Measurements from ENCODE around the gene HEBP2. TPM values are rescaled to one million over a fixed set of nuclear protein-coding genes. Genes with fewer than 3 reads are reported as not detected.
"Not testable (repeated sequence)": the region's sequence is repeated elsewhere in the genome, so short reads cannot be mapped to it uniquely, and the experiment has no call there.

HEBP2 gene
- total RNA-seq = 10 to 100 TPM; 37.0 to 80.0 (median 58.0) TPM

GRCh38 chr6:138403801-138404665 is at the start of gene HEBP2:
TSS of gene HEBP2 (plus strand) at chr6:138404223. CDS start at chr6:138404496, 273 bp downstream.
- intact Hi-C loops (cut with DNase I) = loop anchor here (5.0 kb wide), 1 partner anchor 287 kb away; no protein-coding TSS in a partner anchor
- peaks cover 5 to 10% of the 10 kb centered on the region in 2 donors for H3K4me1 ChIP-seq
- 0% methylated on average over 11 to 23 of the region's 92 CpGs for WGBS, 2 donors
- peaks cover 23 to 30% of the 10 kb centered on the region in 2 donors for H3K36me3 ChIP-seq
- peak; percentile 99 for DNase-seq
- H3K4me3 ChIP-seq (replicated peaks in 1 of 3) = peak within 1 kb of the TSS; percentile 56 to 80 (median 71)
- no peaks in the 10 kb centered on the region for H3K9me3 ChIP-seq
- TF ChIP-seq CTCF (IDR thresholded peaks at IDR 0.05) (peak in 5 of 6 experiments; percentile 14 to 81 (median 54)), POLR2A (IDR thresholded peaks at IDR 0.05) (peak in 1 of 2 donors; percentile 94)
- H3K27ac ChIP-seq = peak within 1 kb of the TSS; percentile 84 to 94 (median 85)
- no peaks in the 10 kb centered on the region for H3K27me3 ChIP-seq

- 94 to 96% methylated on average over 1 of the region's 1 CpG for WGBS, 2 donors
- no peaks in the 10 kb centered on the region for H3K36me3 ChIP-seq
- TF ChIP-seq CTCF (IDR thresholded peaks at IDR 0.05) (no peak), POLR2A (IDR thresholded peaks at IDR 0.05) (no peak)
- no peak for DNase-seq
- no peak overlapping the region for H3K27ac ChIP-seq
- intact Hi-C loops (cut with DNase I) = no loop called here
- H3K9me3 ChIP-seq = no peaks in the 10 kb centered on the region
- H3K27me3 ChIP-seq = no peaks in the 10 kb centered on the region
- H3K4me3 ChIP-seq (replicated peaks in 1 of 3) = no peak overlapping the region
- H3K4me1 ChIP-seq = no peaks in the 10 kb centered on the region
Measured at GRCh38 chr6:138357928-138358327, 46.1 kb upstream of the HEBP2 start.

- H3K36me3 ChIP-seq; H3K4me1 ChIP-seq; H3K27ac ChIP-seq; intact Hi-C loops (cut with DNase I); DNase-seq; H3K27me3 ChIP-seq; H3K9me3 ChIP-seq; H3K4me3 ChIP-seq (replicated peaks in 1 of 3): not testable (repeated sequence)
- 94 to 95% methylated on average over 8 of the region's 8 CpGs for WGBS, 2 donors
Measured at GRCh38 chr6:138368684-138369083, 35.3 kb upstream of the HEBP2 start.

- no peaks in the 10 kb centered on the region for H3K27me3 ChIP-seq
- H3K4me1 ChIP-seq = no peaks in the 10 kb centered on the region
- 84 to 85% methylated on average over 9 of the region's 9 CpGs for WGBS, 2 donors
- TF ChIP-seq POLR2A (IDR thresholded peaks at IDR 0.05) (no peak), CTCF (IDR thresholded peaks at IDR 0.05) (no peak)
- no peak overlapping the region for H3K27ac ChIP-seq
- H3K4me3 ChIP-seq (replicated peaks in 1 of 3) = no peak overlapping the region
- no peaks in the 10 kb centered on the region for H3K9me3 ChIP-seq
- no peak for DNase-seq
- no peaks in the 10 kb centered on the region for H3K36me3 ChIP-seq
- intact Hi-C loops (cut with DNase I) = no loop called here
Measured at GRCh38 chr6:138370631-138371451, 33.2 kb upstream of the HEBP2 start.

- 70 to 80% methylated on average over 3 of the region's 3 CpGs for WGBS, 2 donors
Measured at GRCh38 chr6:138371452-138371711, 32.6 kb upstream of the HEBP2 start.

More at GRCh38 chr6:138371452-138371711, 32.6 kb upstream of the HEBP2 start:
- no peak for DNase-seq
- no peak for TF ChIP-seq CTCF (IDR thresholded peaks at IDR 0.05)
- TF ChIP-seq POLR2A (IDR thresholded peaks at IDR 0.05) = no peak
- Histone ChIP-seq H3K27me3 (no peaks in the 10 kb centered on the region), H3K36me3 (no peaks in the 10 kb centered on the region), H3K27ac (no peak overlapping the region), H3K4me1 (no peaks in the 10 kb centered on the region), H3K4me3 (replicated peaks in 1 of 3) (no peak overlapping the region), H3K9me3 (no peaks in the 10 kb centered on the region)
- intact Hi-C loops (cut with DNase I) = no loop called here

Data from thyroid gland (tissue), 4 donors.